ENCODE data around the gene FOXR1.

DNA sequence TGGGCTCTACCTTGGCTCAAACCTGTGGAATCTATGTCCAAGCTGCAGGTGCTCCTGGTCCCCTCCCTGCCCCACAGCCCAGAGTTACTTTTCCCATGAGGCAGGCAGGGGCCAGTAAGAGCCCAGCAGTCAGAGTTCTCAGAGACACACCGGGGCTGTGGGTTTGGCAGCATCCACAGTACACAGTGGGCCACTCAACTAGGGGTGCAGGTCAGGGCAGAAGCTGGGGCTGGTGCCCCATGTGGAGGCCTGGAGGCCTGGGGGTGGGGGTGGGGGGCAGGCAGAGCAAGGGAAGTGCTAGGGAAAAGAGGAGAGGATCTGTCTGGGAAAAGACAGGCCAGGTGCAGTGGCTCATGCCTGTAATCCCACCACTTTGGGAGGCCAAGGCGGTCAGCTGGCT is 13.0 kb upstream of the FOXR1 start:
- TF ChIP-seq, protein P1, sequence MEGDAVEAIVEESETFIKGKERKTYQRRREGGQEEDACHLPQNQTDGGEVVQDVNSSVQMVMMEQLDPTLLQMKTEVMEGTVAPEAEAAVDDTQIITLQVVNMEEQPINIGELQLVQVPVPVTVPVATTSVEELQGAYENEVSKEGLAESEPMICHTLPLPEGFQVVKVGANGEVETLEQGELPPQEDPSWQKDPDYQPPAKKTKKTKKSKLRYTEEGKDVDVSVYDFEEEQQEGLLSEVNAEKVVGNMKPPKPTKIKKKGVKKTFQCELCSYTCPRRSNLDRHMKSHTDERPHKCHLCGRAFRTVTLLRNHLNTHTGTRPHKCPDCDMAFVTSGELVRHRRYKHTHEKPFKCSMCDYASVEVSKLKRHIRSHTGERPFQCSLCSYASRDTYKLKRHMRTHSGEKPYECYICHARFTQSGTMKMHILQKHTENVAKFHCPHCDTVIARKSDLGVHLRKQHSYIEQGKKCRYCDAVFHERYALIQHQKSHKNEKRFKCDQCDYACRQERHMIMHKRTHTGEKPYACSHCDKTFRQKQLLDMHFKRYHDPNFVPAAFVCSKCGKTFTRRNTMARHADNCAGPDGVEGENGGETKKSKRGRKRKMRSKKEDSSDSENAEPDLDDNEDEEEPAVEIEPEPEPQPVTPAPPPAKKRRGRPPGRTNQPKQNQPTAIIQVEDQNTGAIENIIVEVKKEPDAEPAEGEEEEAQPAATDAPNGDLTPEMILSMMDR (IDR thresholded peaks at IDR 0.05; ENCODE audit: low read length): no peak
- TF ChIP-seq EZH2 (optimal IDR thresholded peaks at IDR 0.05; ENCODE audit: low read depth, low read length) (no peak), EZH2phosphoT487 (IDR thresholded peaks at IDR 0.05; ENCODE audit: low read length) (no peak)
